NT2/D1 (cell line): ENCODE data around the gene PNN.

Experiments used
- SUZ12 ChIP-seq: IDR thresholded peaks from 2 replicates; pipeline ENCODE4 v1.6.1; 2011; ENCODE audit not compliant: insufficient read length, insufficient read depth; ENCODE audit errors: extremely low read depth
- YY1 ChIP-seq: IDR thresholded peaks from 2 replicates; pipeline ENCODE4 v1.6.1; 2011; ENCODE audit not compliant: insufficient read length, insufficient read depth
- ZNF274 ChIP-seq: IDR thresholded peaks from 2 replicates; pipeline ENCODE4 v1.6.1; 2011; ENCODE audit warnings: mild to moderate bottlenecking, low read depth, low read length

- TF ChIP-seq YY1: no peak
- no peak for TF ChIP-seq ZNF274
- no peak for TF ChIP-seq SUZ12
These were observed 44.0 kb downstream of the PNN start for GRCh38 chr14:39219075-39219499.
